ENCODE measurements around the gene RP9. TPM values are rescaled to one million over a fixed set of nuclear protein-coding genes. Genes with fewer than 3 reads are reported as not detected.

Gene RP9
- total and polyA plus RNA-seq, 2 of the 13 experiments (the other 11 are each of a cell fraction or from before 2014, with no cell fraction given), result 14.2 to 18.6 TPM

DNA sequence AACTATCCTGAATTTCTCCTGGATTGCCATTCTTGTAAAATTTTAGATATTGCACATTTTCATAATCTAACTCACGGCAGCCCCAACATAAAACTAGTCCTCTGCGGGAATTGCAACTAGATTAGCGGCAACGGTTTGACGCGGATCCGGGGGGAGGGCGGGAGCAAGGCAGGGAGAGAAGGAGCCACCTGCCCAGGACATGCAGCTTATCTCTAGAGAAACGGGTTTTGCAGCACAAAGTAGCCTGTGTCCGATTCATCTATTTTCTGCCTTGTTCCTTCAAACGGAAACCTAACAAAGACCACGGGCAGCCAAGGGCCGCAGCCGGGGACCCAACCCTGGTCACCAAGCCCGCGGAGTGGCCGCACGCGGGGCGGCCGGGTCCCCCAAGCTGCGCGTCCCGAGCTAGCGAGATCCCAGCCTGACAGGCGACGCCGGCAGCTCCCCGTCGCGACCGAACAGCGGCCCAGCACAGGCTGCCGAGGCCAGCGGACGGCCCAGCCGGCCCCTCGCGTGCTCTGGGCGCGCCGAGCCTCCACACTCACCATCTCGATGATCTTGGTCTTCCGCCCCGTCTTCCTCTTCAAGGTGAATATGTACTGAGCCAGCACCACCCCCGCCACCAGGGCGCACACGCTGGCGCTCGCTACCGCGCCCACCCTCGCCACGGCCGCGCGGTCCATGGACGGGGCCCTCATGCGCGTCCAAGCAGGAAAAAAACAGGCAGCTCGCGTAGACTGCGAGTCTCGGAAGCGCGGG lies 47.0 kb downstream of the RP9 start, which contains the start of gene NT5C3A (continued):
- no peak for TF ChIP-seq AGO1 (IDR thresholded peaks at IDR 0.05; ENCODE audit: low read depth, low read length, poor library complexity, severe bottlenecking)
- TF ChIP-seq ZNF850 (CRISPR knock-in tag; conservative IDR thresholded peaks at IDR 0.05), result no peak
- TF ChIP-seq ZBTB38 (CRISPR knock-in tag; IDR thresholded peaks at IDR 0.05), result peak; percentile 51; the same call in 1 of the 2 replicates
- TF ChIP-seq ZNF3 (CRISPR knock-in tag; IDR thresholded peaks at IDR 0.05), result no peak
- no peak for TF ChIP-seq ZNF747 (CRISPR knock-in tag; IDR thresholded peaks at IDR 0.05; ENCODE audit: borderline replicate concordance)
- no peak for TF ChIP-seq ZNF605 (CRISPR knock-in tag; IDR thresholded peaks at IDR 0.05)
- no peak; the same call in 1 of the 2 replicates for TF ChIP-seq GATAD2A (CRISPR knock-in tag; IDR thresholded peaks at IDR 0.05)
- peak; percentile 16; the same call in 1 of the 2 replicates for TF ChIP-seq ZNF772 (CRISPR knock-in tag; IDR thresholded peaks at IDR 0.05)
- no peak for TF ChIP-seq RFX1 (IDR thresholded peaks at IDR 0.05)
- TF ChIP-seq, protein P1, sequence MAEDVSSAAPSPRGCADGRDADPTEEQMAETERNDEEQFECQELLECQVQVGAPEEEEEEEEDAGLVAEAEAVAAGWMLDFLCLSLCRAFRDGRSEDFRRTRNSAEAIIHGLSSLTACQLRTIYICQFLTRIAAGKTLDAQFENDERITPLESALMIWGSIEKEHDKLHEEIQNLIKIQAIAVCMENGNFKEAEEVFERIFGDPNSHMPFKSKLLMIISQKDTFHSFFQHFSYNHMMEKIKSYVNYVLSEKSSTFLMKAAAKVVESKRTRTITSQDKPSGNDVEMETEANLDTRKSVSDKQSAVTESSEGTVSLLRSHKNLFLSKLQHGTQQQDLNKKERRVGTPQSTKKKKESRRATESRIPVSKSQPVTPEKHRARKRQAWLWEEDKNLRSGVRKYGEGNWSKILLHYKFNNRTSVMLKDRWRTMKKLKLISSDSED (CRISPR knock-in tag; IDR thresholded peaks at IDR 0.05), result no peak
- TF ChIP-seq, protein P2, sequence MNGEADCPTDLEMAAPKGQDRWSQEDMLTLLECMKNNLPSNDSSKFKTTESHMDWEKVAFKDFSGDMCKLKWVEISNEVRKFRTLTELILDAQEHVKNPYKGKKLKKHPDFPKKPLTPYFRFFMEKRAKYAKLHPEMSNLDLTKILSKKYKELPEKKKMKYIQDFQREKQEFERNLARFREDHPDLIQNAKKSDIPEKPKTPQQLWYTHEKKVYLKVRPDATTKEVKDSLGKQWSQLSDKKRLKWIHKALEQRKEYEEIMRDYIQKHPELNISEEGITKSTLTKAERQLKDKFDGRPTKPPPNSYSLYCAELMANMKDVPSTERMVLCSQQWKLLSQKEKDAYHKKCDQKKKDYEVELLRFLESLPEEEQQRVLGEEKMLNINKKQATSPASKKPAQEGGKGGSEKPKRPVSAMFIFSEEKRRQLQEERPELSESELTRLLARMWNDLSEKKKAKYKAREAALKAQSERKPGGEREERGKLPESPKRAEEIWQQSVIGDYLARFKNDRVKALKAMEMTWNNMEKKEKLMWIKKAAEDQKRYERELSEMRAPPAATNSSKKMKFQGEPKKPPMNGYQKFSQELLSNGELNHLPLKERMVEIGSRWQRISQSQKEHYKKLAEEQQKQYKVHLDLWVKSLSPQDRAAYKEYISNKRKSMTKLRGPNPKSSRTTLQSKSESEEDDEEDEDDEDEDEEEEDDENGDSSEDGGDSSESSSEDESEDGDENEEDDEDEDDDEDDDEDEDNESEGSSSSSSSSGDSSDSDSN (CRISPR knock-in tag; IDR thresholded peaks at IDR 0.05), result peak; percentile 83; the same call in 1 of the 2 replicates
- TF ChIP-seq, protein P3, sequence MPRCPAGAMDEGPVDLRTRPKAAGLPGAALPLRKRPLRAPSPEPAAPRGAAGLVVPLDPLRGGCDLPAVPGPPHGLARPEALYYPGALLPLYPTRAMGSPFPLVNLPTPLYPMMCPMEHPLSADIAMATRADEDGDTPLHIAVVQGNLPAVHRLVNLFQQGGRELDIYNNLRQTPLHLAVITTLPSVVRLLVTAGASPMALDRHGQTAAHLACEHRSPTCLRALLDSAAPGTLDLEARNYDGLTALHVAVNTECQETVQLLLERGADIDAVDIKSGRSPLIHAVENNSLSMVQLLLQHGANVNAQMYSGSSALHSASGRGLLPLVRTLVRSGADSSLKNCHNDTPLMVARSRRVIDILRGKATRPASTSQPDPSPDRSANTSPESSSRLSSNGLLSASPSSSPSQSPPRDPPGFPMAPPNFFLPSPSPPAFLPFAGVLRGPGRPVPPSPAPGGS (CRISPR knock-in tag; IDR thresholded peaks at IDR 0.05), result peak; percentile 70
- TF ChIP-seq, protein P4, sequence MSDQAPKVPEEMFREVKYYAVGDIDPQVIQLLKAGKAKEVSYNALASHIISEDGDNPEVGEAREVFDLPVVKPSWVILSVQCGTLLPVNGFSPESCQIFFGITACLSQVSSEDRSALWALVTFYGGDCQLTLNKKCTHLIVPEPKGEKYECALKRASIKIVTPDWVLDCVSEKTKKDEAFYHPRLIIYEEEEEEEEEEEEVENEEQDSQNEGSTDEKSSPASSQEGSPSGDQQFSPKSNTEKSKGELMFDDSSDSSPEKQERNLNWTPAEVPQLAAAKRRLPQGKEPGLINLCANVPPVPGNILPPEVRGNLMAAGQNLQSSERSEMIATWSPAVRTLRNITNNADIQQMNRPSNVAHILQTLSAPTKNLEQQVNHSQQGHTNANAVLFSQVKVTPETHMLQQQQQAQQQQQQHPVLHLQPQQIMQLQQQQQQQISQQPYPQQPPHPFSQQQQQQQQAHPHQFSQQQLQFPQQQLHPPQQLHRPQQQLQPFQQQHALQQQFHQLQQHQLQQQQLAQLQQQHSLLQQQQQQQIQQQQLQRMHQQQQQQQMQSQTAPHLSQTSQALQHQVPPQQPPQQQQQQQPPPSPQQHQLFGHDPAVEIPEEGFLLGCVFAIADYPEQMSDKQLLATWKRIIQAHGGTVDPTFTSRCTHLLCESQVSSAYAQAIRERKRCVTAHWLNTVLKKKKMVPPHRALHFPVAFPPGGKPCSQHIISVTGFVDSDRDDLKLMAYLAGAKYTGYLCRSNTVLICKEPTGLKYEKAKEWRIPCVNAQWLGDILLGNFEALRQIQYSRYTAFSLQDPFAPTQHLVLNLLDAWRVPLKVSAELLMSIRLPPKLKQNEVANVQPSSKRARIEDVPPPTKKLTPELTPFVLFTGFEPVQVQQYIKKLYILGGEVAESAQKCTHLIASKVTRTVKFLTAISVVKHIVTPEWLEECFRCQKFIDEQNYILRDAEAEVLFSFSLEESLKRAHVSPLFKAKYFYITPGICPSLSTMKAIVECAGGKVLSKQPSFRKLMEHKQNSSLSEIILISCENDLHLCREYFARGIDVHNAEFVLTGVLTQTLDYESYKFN (CRISPR knock-in tag; conservative IDR thresholded peaks at IDR 0.05), result no peak
- TF ChIP-seq, protein P5, sequence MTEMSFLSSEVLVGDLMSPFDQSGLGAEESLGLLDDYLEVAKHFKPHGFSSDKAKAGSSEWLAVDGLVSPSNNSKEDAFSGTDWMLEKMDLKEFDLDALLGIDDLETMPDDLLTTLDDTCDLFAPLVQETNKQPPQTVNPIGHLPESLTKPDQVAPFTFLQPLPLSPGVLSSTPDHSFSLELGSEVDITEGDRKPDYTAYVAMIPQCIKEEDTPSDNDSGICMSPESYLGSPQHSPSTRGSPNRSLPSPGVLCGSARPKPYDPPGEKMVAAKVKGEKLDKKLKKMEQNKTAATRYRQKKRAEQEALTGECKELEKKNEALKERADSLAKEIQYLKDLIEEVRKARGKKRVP (CRISPR knock-in tag; IDR thresholded peaks at IDR 0.05), result no peak
- TF ChIP-seq ZSCAN29 (CRISPR knock-in tag; conservative IDR thresholded peaks at IDR 0.05), result peak; percentile 100
- TF ChIP-seq, protein P6, sequence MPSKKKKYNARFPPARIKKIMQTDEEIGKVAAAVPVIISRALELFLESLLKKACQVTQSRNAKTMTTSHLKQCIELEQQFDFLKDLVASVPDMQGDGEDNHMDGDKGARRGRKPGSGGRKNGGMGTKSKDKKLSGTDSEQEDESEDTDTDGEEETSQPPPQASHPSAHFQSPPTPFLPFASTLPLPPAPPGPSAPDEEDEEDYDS (CRISPR knock-in tag; IDR thresholded peaks at IDR 0.05), result no peak
- TF ChIP-seq NFE2L1 (CRISPR knock-in tag; IDR thresholded peaks at IDR 0.05; ENCODE audit: borderline replicate concordance), result no peak
- no peak for TF ChIP-seq GLI4 (CRISPR knock-in tag; IDR thresholded peaks at IDR 0.05; ENCODE audit: borderline replicate concordance)
- no peak for TF ChIP-seq ZNF878 (CRISPR knock-in tag; IDR thresholded peaks at IDR 0.05)
- TF ChIP-seq SRY (CRISPR knock-in tag; IDR thresholded peaks at IDR 0.05), result peak; percentile 76; the same call in 1 of the 2 replicates
